NCI-H187 (cell line): ENCODE measurements around the gene TTLL10.
A peak's percentile ranks its signal among the peaks of the same experiment; 100 is the strongest.

ENCODE experiments used
- DNase-seq, 2 experiments: peaks; one replicate each; lab custom pipeline; 2025; lab: John Stamatoyannopoulos, UW

TTLL10 gene

DNA sequence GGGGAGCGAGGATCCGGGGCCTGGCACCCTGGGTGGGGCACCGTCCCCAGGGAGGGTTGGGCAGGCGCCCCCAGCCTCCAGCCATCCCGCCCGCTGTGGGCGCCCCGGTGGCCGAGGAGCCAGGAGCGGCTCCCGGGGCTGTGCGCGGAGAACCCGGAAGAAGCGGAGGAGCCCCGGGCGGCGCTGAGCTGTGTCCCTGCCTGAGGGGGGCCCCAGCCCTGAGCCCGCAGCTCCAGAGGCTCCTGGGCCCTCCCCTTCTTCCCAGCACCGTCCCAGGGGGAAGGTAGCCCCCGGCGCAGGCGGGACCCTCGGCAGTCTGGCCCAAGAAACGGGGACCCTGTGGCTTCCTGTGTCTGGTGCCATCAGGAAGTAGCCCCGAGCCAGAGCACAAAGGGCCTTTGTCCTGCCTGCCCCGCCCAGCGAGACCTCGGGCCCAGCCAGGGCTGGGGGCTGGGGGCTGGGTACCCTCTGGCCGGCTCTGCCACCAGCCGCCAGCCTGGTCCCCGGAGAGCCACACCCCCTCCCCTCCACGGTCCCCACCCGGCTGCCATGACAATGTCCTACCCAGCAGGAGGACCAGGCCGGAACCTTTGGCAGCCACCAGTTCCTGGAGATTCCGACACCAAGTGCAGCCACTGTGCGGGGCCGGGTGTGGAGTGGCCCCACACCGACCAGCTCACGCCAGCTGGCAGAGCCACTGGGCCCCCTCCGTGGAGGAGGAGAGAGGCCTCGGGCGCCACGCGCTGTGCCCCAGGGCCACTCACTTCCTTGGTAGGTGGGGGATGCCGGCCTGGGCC, 15.6 kb upstream of the TTLL10 start:
- DNase-seq = peak in 1 of 2 experiments; percentile 49

DNA sequence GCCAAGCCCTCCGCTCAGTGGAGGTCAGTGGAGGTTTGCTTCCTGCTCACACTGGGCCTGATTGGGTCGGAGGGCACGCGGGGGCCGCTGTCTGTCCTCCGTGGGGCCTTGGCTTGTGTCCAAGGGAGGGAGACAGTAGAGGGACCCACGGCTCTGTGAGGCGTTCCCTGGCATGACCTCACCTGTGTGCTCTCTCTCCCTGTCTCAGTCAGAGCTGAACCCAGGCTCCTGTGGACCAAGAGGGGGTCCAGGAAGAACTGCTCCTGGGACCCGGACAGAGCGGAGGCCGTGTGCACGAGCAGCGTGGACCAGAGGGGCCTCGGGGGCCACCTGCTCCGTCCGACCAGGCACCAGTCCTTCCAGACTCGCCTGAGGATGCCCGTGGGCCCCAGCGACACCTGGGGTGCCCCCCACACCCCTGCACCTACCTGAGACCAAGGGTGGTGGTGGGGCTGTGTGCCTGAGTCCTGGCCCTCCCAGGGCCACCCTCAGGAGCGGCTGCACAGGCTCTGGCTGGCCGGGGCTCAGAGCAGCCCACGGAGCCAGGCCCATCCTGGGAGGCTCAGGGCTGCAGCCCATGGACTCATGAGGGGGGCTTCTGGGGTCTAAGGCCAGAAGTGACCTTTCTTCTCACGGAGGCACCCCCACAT, 13.3 kb upstream of the TTLL10 start:
- DNase-seq = no peak

DNA sequence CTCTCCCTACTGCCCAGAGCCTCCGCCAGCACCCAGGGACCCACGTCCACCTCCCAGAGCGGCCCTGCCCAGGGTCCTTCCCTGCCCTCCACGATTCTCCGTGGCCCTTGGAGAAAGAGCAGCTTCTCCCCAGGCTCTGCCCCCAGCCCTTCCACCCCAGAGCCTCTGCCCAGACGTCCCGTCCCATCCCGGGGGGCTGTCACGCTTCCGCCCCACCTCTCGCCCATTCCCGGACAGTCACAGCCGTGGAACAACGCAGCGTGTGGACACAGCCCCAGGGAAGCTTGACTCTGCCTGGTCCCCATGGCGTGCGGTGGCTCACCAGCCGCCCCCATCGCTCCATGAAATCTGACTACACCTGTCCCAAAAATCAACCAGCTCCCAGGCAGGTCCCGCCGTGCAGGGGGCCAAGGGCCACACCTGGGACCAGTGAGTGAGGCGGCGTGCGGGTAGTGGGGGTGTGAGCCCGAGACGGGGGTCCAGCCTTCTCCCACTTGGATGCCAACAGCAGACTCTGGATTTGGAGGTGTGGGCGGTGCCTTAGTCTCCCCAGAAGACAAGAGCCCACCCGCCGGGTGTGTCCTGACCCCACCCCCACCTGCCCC, 12.5 kb upstream of the TTLL10 start:
- DNase-seq = no peak

DNA sequence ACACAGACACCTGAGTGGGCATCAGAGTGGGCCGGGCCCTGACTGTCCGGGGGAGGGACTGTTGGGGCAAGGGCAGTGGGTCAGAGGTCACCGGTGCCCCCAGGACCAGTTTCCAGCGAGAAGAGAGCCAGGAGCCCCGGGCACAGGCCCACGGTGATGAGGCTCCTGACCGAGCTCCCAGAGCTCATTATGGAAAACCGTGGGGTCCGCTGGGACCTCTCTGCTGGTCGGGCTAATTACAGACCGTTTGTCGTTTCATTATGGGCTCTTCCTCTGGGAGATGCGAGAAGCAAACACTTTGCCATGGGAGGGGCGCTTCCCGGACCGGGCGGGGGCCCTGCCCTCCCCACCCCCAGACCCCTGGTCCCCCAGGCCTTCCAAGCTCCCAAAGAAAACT, 12.0 kb upstream of the TTLL10 start:
- DNase-seq = no peak

DNA sequence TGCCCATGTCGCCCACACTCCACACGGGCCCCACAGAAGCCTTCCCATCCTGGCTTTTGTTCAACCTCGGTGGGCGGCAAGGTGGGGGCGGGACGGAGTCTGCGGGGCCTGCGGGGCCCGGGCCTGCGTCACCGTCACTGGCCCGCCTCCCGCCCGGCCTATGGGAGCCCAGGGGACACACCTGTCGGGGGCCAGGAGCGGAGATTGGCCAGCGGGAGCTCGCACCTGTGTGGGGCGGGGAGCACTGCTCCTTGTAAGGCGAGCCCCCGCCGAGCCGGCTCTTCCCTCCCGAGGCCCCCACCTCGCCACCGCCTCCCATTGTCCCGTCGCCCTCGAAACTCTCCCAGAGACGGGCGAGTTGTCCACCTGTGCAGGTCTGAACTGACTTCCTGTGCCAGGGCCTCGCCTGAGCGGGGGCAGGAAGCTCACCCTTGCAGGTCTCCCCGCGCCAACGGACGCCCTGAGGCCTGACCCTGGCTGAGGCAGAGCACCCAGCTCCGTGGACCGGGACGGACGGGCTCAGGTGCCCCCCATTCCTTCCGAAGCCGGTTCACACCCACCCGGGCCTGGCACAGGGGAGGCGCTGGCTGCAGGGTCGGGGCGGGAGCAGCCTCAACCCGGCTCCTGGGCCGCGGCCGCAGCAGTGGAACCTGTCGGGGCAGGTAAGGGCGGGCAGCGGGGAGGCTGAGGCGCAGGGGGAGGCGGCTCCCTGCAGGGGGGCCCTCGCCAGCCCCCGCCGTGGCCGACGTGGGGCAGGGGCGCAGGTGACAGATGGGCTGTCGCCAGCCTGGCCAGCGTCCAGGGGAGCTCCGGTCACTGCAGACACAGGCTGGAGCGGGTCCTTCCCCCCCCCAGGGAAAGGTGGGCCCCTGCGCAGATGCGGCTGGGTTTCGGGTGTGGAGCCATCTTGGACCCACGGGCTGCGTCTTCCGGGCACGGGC, 10.8 kb upstream of the TTLL10 start:
- peak; percentile 89 to 96 for DNase-seq

DNA sequence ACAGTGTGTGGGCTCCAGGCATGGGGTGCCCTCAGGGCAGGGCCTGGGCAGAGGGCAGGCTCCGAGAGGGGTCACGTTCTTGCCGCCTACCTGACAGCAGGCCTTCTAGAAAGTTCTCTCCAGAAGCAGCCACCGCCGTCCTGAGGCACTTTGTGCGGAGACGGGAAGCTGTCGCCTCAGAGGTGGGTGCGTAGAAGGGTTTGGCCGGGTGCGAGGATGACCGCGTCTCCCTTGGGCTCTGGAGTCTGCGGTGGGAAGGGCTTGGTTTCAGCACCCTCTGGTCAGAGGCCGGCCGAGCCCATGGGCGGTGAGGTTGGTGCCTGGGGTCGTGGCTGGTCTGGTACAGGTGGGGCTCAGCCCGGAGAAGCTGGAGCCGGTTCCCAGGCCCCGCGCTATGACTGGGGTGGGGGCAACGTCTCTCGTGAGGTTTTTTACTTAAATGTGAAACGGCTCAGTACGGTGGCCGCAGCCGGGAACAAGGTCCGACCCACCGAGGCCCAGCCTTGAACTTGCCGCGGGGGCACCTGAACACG, 10.1 kb upstream of the TTLL10 start:
- DNase-seq = no peak

DNA sequence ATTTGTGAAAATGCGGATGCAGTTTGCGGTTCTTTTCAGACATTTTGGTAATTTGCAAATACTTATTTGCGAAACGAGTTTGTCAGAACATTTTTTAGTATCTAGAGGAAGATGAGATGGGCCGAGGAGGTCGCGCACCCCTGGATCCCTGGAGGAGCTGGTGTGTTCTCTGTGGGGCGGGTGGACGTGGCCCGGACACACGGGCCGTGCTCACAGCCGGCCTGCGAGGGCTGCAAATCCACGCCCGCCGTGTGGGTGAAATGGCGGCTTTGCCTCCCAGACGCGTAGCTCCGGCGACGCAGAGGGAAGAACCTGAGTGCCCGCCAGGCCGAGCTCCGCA, 9.3 kb upstream of the TTLL10 start:
- no peak for DNase-seq

DNA sequence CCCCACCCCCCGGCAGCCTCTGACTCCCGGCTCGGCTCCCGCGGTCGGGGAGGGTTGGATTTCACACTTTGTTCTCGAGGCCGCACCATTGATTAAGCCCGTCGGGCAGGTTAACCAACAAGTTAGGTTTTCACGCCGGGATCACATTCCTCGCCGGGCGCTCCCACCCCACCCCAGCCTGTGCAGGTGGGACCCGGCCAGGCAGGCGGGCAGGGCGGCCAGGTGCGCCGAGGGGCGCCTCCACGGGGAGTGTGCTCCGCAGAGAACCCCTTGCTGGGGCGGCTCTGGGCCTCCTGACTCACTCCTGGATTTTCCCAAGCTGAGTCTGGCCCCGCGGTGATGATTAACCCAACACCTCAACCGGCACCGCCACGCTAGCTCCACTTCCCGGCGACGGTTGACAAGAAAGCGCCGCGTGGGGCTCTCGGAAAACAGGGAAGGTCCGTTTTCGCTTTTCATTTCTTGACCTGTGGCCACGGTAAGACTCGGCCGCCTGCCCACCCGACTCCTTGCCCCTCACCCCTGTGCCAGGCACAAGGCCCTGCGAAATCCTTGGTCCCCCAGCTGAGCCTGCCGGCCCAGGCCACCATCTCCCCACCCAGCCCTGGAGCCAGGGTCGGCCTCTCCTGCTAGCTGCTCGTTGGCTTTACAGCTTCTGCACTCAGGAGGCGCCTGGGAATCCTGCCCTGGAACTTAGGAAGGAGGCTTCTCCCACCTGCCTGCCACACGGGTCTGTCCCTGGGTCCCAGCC, 8.8 kb upstream of the TTLL10 start:
- DNase-seq = no peak

DNA sequence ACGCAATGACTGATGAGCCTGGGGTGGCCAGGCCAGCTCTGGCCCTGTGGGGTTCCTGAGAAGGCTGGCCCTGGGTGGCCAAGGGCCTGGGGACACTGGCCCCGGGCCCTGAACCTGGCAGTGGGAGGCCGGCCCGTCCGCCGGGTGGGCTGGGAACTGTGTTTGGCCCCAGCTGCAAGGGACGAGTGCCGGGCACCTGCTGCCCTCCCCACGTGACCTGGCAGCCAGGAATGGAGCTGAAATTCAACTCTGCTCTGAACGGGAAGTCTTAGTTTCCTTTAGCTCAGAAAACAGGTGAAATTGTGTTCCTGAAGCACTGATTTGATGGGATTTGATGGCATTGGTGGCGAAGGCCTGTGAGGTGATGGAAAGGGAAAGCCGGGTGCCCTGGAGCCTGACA, 8.2 kb upstream of the TTLL10 start:
- no peak for DNase-seq

DNA sequence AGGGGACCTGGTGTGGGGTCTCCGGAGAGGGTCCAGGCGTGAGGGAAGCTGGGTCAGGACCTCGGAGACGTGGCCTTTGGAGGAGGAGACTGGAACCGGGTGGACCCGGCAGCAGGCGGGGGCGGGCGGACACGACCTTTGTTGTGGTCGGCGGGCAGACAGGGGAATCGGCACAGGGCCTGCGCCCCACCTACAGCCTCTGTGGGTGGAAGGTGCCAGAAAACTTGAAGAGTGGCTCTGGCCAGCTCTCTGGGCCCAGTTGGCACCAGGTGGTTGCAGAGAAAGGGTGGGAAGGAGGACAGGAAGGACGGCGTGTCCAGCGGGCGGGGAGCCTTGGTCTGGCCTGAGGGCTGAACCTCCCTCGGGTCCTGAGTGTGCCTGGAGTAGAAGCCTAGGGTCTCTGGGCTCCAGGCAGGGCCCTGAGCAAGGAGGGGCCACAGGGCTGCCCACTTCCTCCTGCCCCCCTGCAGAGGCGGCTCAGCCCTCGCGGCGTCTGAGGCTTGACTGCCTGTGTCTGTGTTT, 7.7 kb upstream of the TTLL10 start:
- DNase-seq = no peak

DNA sequence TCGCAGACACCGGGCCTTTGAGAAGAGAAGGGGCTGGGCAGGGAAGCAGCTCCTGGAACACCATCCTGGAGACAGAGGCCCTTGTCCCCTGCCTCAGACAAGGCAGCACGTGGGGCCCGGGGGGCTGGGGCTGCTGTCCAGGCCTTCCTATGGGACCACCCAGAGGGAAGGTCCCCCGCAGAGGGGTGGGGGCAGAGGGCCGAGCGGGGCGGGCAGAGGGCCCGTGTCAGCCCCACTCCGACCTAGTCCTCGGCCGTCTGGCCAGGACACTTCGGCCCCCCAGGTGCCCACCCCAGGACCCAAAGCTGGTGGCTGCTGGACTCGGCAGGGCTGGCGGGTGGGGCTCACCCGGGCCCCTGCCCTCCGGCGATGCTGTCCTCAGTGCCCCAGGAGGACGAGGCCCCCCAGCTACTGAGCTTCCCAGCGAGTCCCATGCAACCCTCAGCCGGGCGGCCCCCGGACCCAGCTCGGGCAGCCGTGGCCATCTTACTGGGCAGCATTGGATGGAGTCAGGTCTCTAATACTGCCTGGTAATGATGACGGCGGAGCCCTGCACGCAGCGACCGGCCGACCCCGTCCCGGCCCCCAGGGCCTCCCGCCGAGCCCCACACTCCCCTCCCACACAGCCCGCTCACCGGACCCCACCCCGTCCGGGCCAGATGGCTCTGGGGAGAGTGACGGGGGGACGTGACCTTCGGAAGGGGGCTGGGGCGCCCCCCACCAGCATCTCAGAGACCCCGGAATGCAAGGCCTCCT, 6.9 kb upstream of the TTLL10 start:
- no peak for DNase-seq

DNA sequence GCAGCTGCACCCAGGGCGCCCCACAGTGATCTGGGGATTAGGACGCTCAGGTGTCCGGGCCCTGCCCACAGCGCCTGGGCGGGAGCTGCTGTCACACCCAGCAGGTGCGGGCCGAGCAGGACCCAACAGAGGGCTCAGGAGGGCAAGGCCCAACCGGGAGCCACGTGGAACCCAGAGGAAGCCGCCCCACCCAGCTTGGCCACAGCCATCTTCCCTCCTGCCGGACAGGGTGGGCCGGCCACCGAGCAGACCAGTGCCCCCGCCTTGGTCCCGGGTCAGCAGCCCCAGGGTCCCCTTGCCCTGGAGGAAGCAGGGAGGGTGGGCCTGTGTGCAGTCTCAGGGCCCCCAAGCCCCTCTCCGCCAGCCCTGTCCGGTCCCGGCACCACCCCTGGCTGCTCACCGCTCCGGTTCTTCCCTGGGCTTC, 6.3 kb upstream of the TTLL10 start:
- DNase-seq = no peak

DNA sequence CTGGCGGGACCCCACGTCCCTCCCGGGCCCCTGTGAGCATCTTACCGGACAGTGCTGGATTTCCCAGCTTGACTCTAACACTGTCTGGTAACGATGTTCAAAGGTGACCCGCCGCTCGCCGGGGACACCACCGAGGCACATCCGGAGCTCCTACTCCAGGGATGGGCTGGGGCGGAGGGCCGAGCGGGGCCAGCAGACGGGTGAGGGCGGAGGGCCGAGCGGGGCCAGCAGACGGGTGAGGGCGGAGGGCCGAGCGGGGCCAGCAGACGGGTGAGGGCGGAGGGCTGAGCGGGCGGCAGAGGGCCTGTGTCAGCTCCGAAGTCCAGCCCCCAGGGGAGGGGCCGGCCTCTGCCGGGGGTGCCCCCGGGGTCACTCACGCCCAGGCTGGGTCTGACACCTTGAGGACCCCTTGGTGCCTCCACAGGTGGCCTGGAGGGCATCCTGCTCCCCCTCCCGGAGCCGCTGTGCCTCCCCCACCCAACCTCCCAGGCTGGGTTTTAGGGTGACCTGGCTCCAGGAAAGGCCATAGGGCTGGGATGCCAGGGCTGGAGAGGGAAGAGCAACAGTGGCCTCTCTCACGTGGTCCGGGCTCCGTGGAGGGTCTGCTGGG, 5.7 kb upstream of the TTLL10 start:
- DNase-seq = no peak

DNA sequence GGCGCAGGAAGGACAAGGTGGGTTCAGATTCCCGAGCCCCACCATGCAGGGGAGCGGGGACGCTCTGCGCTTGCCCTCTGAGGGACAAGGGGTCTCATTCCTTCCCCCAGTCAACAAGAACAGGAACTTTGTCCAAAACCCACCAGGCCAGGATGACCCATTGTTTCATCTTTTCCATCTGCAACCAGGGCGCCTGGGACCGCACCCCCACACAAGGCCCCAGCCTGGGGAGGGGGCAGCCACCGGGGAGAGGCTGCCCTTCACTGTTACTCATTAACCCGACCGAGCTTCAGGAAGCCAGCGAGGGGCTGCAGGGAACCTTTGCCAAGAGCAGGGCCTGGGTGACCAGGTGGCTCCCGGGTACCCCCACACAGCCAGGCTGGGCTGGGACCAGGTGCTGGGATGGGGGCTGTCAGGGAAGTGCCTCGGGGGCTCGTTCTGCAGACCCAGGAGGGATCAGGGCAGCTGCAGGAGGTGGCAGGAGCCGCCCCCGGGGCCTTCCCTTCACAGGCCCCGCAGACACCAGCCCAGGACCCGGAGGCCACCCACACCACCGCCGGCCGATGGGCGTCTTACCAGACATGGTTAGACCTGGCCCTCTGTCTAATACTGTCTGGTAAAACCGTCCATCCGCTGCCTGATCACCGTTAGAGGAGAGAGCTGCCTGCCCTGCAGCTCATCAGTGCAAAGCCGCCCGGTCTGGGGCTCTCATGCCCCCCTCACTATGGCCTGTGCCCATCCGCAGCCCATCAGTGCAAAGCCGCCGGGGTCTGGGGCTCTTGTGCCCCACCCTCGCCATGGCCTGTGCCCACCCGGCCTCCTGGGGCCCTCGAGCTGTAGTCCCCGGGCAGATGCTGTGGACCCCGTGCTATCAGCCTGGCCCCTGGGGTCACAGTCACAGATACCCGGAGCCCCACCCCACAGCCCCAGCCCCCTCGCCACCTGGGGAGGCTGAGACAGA, 4.9 kb upstream of the TTLL10 start:
- DNase-seq = no peak

DNA sequence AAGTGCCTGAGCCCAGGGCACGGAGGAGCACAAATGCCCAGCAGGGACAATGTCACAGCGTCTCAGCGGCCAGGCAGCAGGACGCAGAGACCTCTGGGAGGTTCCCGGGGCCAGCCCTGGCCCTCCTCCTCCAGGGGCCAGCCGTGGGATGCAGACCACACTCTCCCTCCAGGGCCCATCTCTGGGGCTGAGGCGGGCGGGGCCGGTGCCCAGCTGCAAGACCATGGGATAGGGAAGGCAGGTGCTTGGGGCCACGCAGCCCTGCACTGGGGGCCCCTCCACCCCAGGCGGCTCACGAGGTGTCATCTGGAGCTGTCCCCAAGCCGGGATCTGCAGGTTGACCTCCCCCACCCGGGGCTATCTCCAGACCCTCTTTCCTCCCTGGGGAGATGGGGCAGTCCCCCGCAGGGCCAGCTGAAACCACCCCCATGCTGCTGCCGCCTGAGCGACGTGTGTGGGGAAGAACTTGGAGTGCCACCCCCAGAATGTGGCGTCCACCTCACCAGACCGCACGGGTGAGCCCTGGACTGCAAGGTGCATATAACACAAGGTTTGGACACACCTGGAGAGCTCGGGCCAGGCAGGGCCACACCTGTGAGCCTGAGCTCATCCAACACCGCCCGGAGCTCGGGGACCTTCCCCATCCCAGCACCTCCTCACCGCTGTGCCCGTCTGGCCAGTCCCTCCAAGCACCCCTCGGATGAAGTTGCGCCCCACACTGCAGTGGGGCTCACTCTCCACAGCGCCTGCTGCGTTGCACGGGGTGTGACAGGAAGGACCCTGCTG, 4.1 kb upstream of the TTLL10 start:
- DNase-seq = no peak

DNA sequence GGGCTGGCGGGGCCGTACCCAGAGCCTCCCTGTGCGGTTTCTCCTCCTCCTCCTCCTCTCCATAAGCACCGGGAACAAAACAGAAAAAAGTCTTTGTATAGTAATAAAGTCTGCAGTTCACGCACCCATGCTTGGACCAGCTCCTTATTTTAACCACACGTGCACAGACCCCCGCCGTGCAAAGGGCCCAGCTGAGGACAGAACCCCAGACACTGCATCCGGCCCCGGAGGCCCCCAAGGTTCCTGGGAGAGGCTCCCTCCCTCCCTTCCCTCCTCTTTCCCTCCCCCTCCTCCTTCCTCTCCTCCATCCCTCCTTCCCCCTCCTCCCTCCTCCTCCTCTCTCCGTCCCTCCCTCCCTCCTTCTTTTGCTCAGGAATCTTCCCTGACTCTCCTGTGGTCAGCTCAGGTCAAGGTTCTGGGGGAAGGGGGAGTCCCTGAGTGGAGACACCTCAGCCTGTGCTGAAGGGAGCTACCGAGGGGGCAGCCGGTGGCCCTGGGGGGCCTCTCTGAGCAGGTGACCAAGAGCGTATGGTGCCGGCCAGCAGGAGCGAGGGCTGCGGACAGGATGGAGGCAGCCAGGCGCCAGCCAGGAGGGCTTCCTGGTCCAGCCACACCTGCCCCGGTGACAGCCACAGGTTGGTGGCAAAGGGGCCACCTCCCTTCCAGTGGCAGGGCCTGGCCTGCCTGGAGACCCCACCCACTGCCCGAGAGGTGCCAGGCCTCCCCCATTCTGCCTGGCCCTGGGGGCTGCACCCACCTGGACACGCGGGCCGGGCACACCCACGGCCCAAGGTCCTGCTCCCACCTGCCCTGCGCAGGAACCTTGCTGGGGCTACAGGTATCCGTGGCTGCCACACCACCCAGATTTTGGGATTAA, 3.2 kb upstream of the TTLL10 start:
- no peak for DNase-seq

DNA sequence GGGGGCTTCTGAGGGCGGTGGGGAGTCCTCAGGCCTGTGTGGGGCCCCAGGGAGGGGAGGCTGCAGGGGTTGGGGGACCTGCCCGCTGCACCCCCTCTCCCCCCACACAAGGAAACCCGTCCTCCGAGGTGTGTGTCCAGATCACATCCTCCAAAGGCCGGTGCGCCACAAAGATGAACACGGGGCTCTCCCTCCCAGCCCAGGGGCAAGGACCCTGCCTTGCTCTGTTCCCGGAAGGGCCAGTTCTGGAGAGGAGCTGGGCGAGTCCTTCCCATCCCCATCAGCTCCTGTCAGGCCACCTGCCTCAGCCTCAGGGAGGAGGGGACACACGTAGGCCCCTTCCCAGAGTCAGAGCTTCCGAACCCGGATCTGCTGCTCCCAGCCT, 2.5 kb upstream of the TTLL10 start:
- no peak for DNase-seq
